Measurements from ENCODE around the gene RPS6KA2. TPM values are rescaled to one million over a fixed set of nuclear protein-coding genes. Genes with fewer than 3 reads are reported as not detected.

RPS6KA2 gene
- total RNA-seq, 2 donors from 2014 or later, result 59.5 to 75.4 TPM

- H3K4me3 ChIP-seq, result no peak overlapping the region
- no peak overlapping the region for H3K27ac ChIP-seq
- DNase-seq (ENCODE audit: low spot score) (no peak), ATAC-seq (ENCODE audit: insufficient number of reproducible peaks, low FRiP score, low read depth) (no peak)
- no peaks in the 10 kb centered on the region for H3K4me1 ChIP-seq (ENCODE audit: control insufficient read depth in 1 of 2, low read depth in 2 of 2)
- no peaks in the 10 kb centered on the region for H3K9me3 ChIP-seq
- TF ChIP-seq CTCF (IDR thresholded peaks at IDR 0.05), result no peak
- no peaks in the 10 kb centered on the region for H3K27me3 ChIP-seq (replicated peaks; ENCODE audit: insufficient read depth)
- no peaks in the 10 kb centered on the region for H3K36me3 ChIP-seq
Measured at GRCh38 chr6:166440729-166441128, 186.3 kb downstream of the RPS6KA2 start.

GRCh38 chr6:166440106-166440505, 186.9 kb downstream of the RPS6KA2 start:
- Histone ChIP-seq H3K36me3 (no peaks in the 10 kb centered on the region), H3K4me1 (ENCODE audit: control insufficient read depth in 1 of 2, low read depth in 2 of 2) (no peaks in the 10 kb centered on the region), H3K27me3 (replicated peaks; ENCODE audit: insufficient read depth) (no peaks in the 10 kb centered on the region), H3K9me3 (no peaks in the 10 kb centered on the region), H3K27ac (no peak overlapping the region), H3K4me3 (no peak overlapping the region)
- TF ChIP-seq CTCF (IDR thresholded peaks at IDR 0.05), result no peak
- ATAC-seq (ENCODE audit: insufficient number of reproducible peaks, low FRiP score, low read depth) (no peak), DNase-seq (ENCODE audit: low spot score) (no peak)

- no peak for TF ChIP-seq CTCF (IDR thresholded peaks at IDR 0.05)
- DNase-seq (ENCODE audit: low spot score) (no peak), ATAC-seq (ENCODE audit: insufficient number of reproducible peaks, low FRiP score, low read depth) (no peak)
- H3K36me3 ChIP-seq, result no peaks in the 10 kb centered on the region
- no peak overlapping the region for H3K27ac ChIP-seq
- no peaks in the 10 kb centered on the region for H3K4me1 ChIP-seq (ENCODE audit: control insufficient read depth in 1 of 2, low read depth in 2 of 2)
- H3K4me3 ChIP-seq, result no peak overlapping the region
- no peaks in the 10 kb centered on the region for H3K9me3 ChIP-seq
- H3K27me3 ChIP-seq (replicated peaks; ENCODE audit: insufficient read depth), result no peaks in the 10 kb centered on the region
Measured at GRCh38 chr6:166439366-166440091, 187.5 kb downstream of the RPS6KA2 start.

GRCh38 chr6:166438211-166438861, 188.7 kb downstream of the RPS6KA2 start:
- no peak for DNase-seq (ENCODE audit: low spot score)
- no peaks in the 10 kb centered on the region for H3K4me1 ChIP-seq (ENCODE audit: control insufficient read depth in 1 of 2, low read depth in 2 of 2)
- H3K27ac ChIP-seq, result no peak overlapping the region
- no peaks in the 10 kb centered on the region for H3K9me3 ChIP-seq
- no peaks in the 10 kb centered on the region for H3K36me3 ChIP-seq
- no peak for TF ChIP-seq CTCF (IDR thresholded peaks at IDR 0.05)
- no peak overlapping the region for H3K4me3 ChIP-seq
- no peaks in the 10 kb centered on the region for H3K27me3 ChIP-seq (replicated peaks; ENCODE audit: insufficient read depth)
- no peak for ATAC-seq (ENCODE audit: insufficient number of reproducible peaks, low FRiP score, low read depth)

GRCh38 chr6:166437661-166438060, 189.4 kb downstream of the RPS6KA2 start:
- TF ChIP-seq CTCF (IDR thresholded peaks at IDR 0.05), result no peak
- H3K27ac ChIP-seq, result no peak overlapping the region
- no peaks in the 10 kb centered on the region for H3K27me3 ChIP-seq (replicated peaks; ENCODE audit: insufficient read depth)
- DNase-seq (ENCODE audit: low spot score) (no peak), ATAC-seq (ENCODE audit: insufficient number of reproducible peaks, low FRiP score, low read depth) (no peak)
- no peaks in the 10 kb centered on the region for H3K9me3 ChIP-seq
- no peak overlapping the region for H3K4me3 ChIP-seq
- H3K36me3 ChIP-seq, result no peaks in the 10 kb centered on the region
- H3K4me1 ChIP-seq (ENCODE audit: control insufficient read depth in 1 of 2, low read depth in 2 of 2), result no peaks in the 10 kb centered on the region
